GM23338 (cell line): ENCODE results near the gene DOCK7. TPM values are rescaled to one million over a fixed set of nuclear protein-coding genes. Genes with fewer than 3 reads are reported as not detected.

Experiments
- ATAC-seq: fragments of 200-7000 bp; cut with Tn5 transposase; 3 replicates; pipeline ENCODE4 v1.9.1; 2020
- DNase-seq: peaks from one replicate; pipeline ENCODE4 v3.0.0-alpha.2; 2015; ENCODE audit warnings: low spot score
- H2AFZ ChIP-seq: fragments of 200-600 bp; sonication (generic); 2 replicates; pipeline ENCODE4 v1.8.0; 2016; ENCODE audit warnings: antibody characterized with exemption, mild to moderate bottlenecking, moderate library complexity
- H3F3A ChIP-seq: fragments of 200-600 bp; sonication (generic); replicated peaks from 2 replicates; pipeline ENCODE4 v1.8.0; 2017; ENCODE audit warnings: antibody characterized with exemption, mixed run types, low read depth
- H3K27ac ChIP-seq: fragments of 200-600 bp; sonication (generic); 2 replicates; pipeline ENCODE4 v1.6.1; 2016; ENCODE audit warnings: low read depth
- H3K27me3 ChIP-seq: fragments of 200-600 bp; sonication (generic); 2 replicates; pipeline ENCODE4 v1.8.0; 2016; ENCODE audit warnings: mild to moderate bottlenecking, mixed run types, moderate library complexity; ENCODE audit not compliant: insufficient read depth
- H3K36me3 ChIP-seq: fragments of 200-600 bp; sonication (generic); 2 replicates; pipeline ENCODE4 v1.8.0; 2016; ENCODE audit warnings: mild to moderate bottlenecking; ENCODE audit not compliant: insufficient read depth
- H3K4me1 ChIP-seq: fragments of 200-600 bp; sonication (generic); 2 replicates; pipeline ENCODE4 v1.8.0; 2016; ENCODE audit warnings: mild to moderate bottlenecking, moderate library complexity; ENCODE audit not compliant: insufficient read depth
- H3K4me2 ChIP-seq: fragments of 200-600 bp; sonication (generic); 2 replicates; pipeline ENCODE4 v1.7.1; 2017; ENCODE audit warnings: mixed run types
- H3K4me3 ChIP-seq: fragments of 200-600 bp; sonication (generic); 2 replicates; pipeline ENCODE4 v1.6.1; 2016; ENCODE audit warnings: mixed run types
- H3K79me2 ChIP-seq: fragments of 200-600 bp; sonication (generic); replicated peaks from 2 replicates; pipeline ENCODE4 v1.8.0; 2017; ENCODE audit warnings: mild to moderate bottlenecking; ENCODE audit not compliant: insufficient read depth
- H3K9me2 ChIP-seq: fragments of 200-600 bp; sonication (generic); 2 replicates; pipeline ENCODE4 v1.8.0; 2017; ENCODE audit not compliant: insufficient read depth
- H4K20me1 ChIP-seq: fragments of 200-600 bp; sonication (generic); replicated peaks from 2 replicates; pipeline ENCODE4 v1.8.0; 2017; ENCODE audit warnings: mild to moderate bottlenecking; ENCODE audit not compliant: insufficient read depth
- H3K27ac Mint-ChIP-seq: 2 replicates; pipeline ENCODE4 v1.8.0; 2020; ENCODE audit warnings: inconsistent platforms, mild to moderate bottlenecking, moderate library complexity, mixed read lengths
- H3K27me3 Mint-ChIP-seq: 3 replicates; pipeline ENCODE4 v1.8.0; 2022; ENCODE audit warnings: low read depth, mild to moderate bottlenecking, moderate library complexity, mixed read lengths, inconsistent platforms; ENCODE audit not compliant: insufficient read depth, poor library complexity
- H3K36me3 Mint-ChIP-seq: 3 replicates; pipeline ENCODE4 v1.8.0; 2021; ENCODE audit warnings: low read depth, mild to moderate bottlenecking, inconsistent platforms, moderate library complexity, mixed read lengths
- H3K4me1 Mint-ChIP-seq: 3 replicates; pipeline ENCODE4 v1.8.0; 2020; ENCODE audit warnings: mild to moderate bottlenecking, inconsistent platforms, mixed read lengths
- H3K4me3 Mint-ChIP-seq: 3 replicates; pipeline ENCODE4 v1.8.0; 2021; ENCODE audit warnings: moderate library complexity, mild to moderate bottlenecking, inconsistent platforms, mixed read lengths
- H3K9me3 Mint-ChIP-seq: 3 replicates; pipeline ENCODE4 v1.8.0; 2020; ENCODE audit warnings: moderate library complexity, mild to moderate bottlenecking, inconsistent platforms, mixed read lengths
- EZH2phosphoT487 ChIP-seq: fragments of 200-600 bp; sonication (generic); IDR thresholded peaks from one replicate; pipeline ENCODE4 v1.8.1; 2018; ENCODE audit warnings: antibody characterized with exemption; ENCODE audit not compliant: unreplicated experiment
- JUNB ChIP-seq: IDR thresholded peaks from one replicate; pipeline ENCODE4 v1.6.1; 2016; ENCODE audit warnings: antibody characterized with exemption; ENCODE audit not compliant: unreplicated experiment
- STAT1 ChIP-seq: IDR thresholded peaks from one replicate; pipeline ENCODE4 v1.6.1; 2016; ENCODE audit warnings: antibody characterized with exemption; ENCODE audit not compliant: unreplicated experiment
- ZNF462 ChIP-seq: fragments of 250-450 bp; sonication (Bioruptor Pico); IDR thresholded peaks from 2 replicates; pipeline ENCODE4 v1.5.0; 2020; ENCODE audit warnings: mild to moderate bottlenecking, moderate library complexity
- polyA plus RNA-seq: library from polyadenylated mRNA; unstranded; fragments of >200 nt; fragmentation: Nextera tagmentation; extraction: Ambion mirVana; gene quantifications from 2 replicates; pipeline ENCODE4 v1.2.1, GENCODE V29; 2016
- total RNA-seq: library from RNA; depleted of rRNA; stranded (reverse); fragments of >200 nt; shearing (Covaris generic); gene quantifications from 2 replicates; pipeline ENCODE4 v1.2.3, GENCODE V29; 2014
- TF ChIP-seq, protein P1 (sequence below), 2 experiments: fragments of 200-600 bp in 1 of 2; sonication (generic) in 1 of 2; conservative IDR thresholded peaks; 2 replicates each; pipeline versions ENCODE4 v1.5.1 to v1.6.1; 2016 to 2017; ENCODE audit warnings: antibody characterized with exemption in 2 of 2, low read depth in 2 of 2, mild to moderate bottlenecking in 2 of 2, moderate library complexity in 1 of 2

Gene DOCK7
- total and polyA plus RNA-seq, 2 experiments from 2014 or later, result 20.5 to 37.3 TPM

- TF ChIP-seq ZNF462 (CRISPR knock-in tag), result no peak
- no peak for TF ChIP-seq EZH2phosphoT487
- TF ChIP-seq STAT1, result no peak
- no peak for TF ChIP-seq JUNB
Measured at GRCh38 chr1:62500210-62500609, 188.0 kb downstream of the DOCK7 start (continued).

DNA sequence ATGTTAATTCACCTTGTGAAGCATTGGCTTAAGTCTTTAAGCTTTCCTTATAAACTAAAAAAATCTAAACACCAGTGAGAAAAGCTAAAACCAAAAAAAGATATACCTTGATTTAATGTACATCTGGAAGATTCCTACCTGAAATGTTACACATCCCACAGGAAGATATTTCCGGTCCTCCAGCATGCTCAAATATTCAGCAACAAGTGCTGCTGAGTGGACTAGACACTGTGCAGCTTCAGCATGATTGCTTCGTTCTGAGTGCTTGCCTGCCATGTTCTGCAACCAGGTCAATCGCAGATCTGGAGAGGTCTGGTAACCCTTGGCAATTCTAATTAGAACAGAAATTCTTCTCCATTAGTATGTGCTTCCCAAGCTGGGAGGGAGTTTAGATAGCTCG is 194.0 kb downstream of the DOCK7 start:
- peaks cover 6% of the 10 kb centered on the region; the same call in 2 of the 3 replicates for H3K36me3 Mint-ChIP-seq
- no peaks in the 10 kb centered on the region for H3K27me3 ChIP-seq
- H3K27ac ChIP-seq, result no peak overlapping the region
- TF ChIP-seq, protein P1, sequence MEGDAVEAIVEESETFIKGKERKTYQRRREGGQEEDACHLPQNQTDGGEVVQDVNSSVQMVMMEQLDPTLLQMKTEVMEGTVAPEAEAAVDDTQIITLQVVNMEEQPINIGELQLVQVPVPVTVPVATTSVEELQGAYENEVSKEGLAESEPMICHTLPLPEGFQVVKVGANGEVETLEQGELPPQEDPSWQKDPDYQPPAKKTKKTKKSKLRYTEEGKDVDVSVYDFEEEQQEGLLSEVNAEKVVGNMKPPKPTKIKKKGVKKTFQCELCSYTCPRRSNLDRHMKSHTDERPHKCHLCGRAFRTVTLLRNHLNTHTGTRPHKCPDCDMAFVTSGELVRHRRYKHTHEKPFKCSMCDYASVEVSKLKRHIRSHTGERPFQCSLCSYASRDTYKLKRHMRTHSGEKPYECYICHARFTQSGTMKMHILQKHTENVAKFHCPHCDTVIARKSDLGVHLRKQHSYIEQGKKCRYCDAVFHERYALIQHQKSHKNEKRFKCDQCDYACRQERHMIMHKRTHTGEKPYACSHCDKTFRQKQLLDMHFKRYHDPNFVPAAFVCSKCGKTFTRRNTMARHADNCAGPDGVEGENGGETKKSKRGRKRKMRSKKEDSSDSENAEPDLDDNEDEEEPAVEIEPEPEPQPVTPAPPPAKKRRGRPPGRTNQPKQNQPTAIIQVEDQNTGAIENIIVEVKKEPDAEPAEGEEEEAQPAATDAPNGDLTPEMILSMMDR (conservative IDR thresholded peaks at IDR 0.05; ENCODE audit: low read depth in 2 of 2), result no peak
- ATAC-seq, result no peak
- H3K36me3 ChIP-seq, result no peaks in the 10 kb centered on the region
- H3F3A ChIP-seq, result no peaks in the 10 kb centered on the region
- no peaks in the 10 kb centered on the region for H4K20me1 ChIP-seq
- no peak overlapping the region for H3K4me3 ChIP-seq
- H3K9me3 Mint-ChIP-seq, result no peaks in the 10 kb centered on the region
- peak; percentile 8 for DNase-seq
- no peak overlapping the region for H3K4me3 Mint-ChIP-seq
- no peak overlapping the region for H3K4me2 ChIP-seq
- H3K4me1 ChIP-seq, result no peaks in the 10 kb centered on the region
- no peak overlapping the region for H2AFZ ChIP-seq
- H3K9me2 ChIP-seq, result no peaks in the 10 kb centered on the region
- no peaks in the 10 kb centered on the region for H3K79me2 ChIP-seq
- H3K27ac Mint-ChIP-seq, result no peak overlapping the region
- H3K4me1 Mint-ChIP-seq, result peaks cover 13% of the 10 kb centered on the region; the same call in 2 of the 3 replicates
- H3K27me3 Mint-ChIP-seq, result no peaks in the 10 kb centered on the region
